Activated CD8-positive, alpha-beta T cell treated with anti-CD3 and anti-CD28 coated beads for 36 hours (primary cell): ENCODE results near the gene FAM110A. TPM values are rescaled to one million over a fixed set of nuclear protein-coding genes. Genes with fewer than 3 reads are reported as not detected.

ENCODE experiments used
- ATAC-seq: fragments of 200-7000 bp; cut with Tn5 transposase; one replicate; pipeline ENCODE4 v1.10.0; 2021; ENCODE audit warnings: mild to moderate bottlenecking, moderate library complexity
- CTCF ChIA-PET: fragments of 350-600 bp; sonication (Branson Sonifier 250); formaldehyde crosslinking; loops from one replicate; lab custom pipeline; 2021; ENCODE audit warnings: antibody characterized with exemption; lab: Charles Lee
- POLR2A ChIA-PET: fragments of 350-600 bp; sonication (Branson Sonifier 250); formaldehyde crosslinking; loops from one replicate; lab custom pipeline; 2021; ENCODE audit warnings: antibody characterized with exemption; lab: Charles Lee
- DNase-seq: peaks from one replicate; pipeline ENCODE4 v3.0.0-alpha.2; 2020
- H3K27ac Mint-ChIP-seq: one replicate; pipeline ENCODE4 v1.8.0; 2021; ENCODE audit warnings: mild to moderate bottlenecking, mixed read lengths
- H3K27me3 Mint-ChIP-seq: one replicate; pipeline ENCODE4 v1.8.0; 2021; ENCODE audit warnings: mixed read lengths
- H3K36me3 Mint-ChIP-seq: one replicate; pipeline ENCODE4 v1.8.0; 2021; ENCODE audit warnings: low read depth, mixed read lengths
- H3K4me1 Mint-ChIP-seq: one replicate; pipeline ENCODE4 v1.8.0; 2021; ENCODE audit warnings: low read depth, mixed read lengths
- H3K4me3 Mint-ChIP-seq: one replicate; pipeline ENCODE4 v1.8.0; 2021; ENCODE audit warnings: mild to moderate bottlenecking, moderate library complexity, mixed read lengths
- H3K9me3 Mint-ChIP-seq: one replicate; pipeline ENCODE4 v1.8.0; 2021; ENCODE audit warnings: mixed read lengths
- CTCF ChIP-seq: fragments of 200-600 bp; IDR thresholded peaks from one replicate; pipeline ENCODE4 v1.8.0; 2022; ENCODE audit warnings: antibody characterized with exemption, mild to moderate bottlenecking
- intact Hi-C: fragments of 100-400 bp; cut with micrococcal nuclease; formaldehyde crosslinking; loops from one replicate; pipeline ENCODE4 v1.10.0; 2022
- total RNA-seq, 2 experiments: library from RNA; stranded (reverse); gene quantifications; one replicate each; pipeline ENCODE4 v1.2.3, GENCODE V29; 2021

Gene FAM110A
- total RNA-seq, 2 experiments from 2014 or later = 20.5 to 23.1 TPM

- Mint-ChIP-seq H3K27ac (no peak overlapping the region), H3K27me3 (no peaks in the 10 kb centered on the region), H3K9me3 (no peaks in the 10 kb centered on the region), H3K4me3 (no peak overlapping the region), H3K4me1 (peaks cover 39% of the 10 kb centered on the region), H3K36me3 (no peaks in the 10 kb centered on the region)
- ChIA-PET POLR2A (interaction anchor here (1.3 kb wide), 1 partner anchor 10 kb away, joined by 6 read pairs; no protein-coding TSS in a partner anchor), CTCF (no interaction called here)
- TF ChIP-seq CTCF = no peak
- DNase-seq = no peak
- intact Hi-C loops = no loop called here
- no peak for ATAC-seq
Observed at GRCh38 chr20:860891-861290, 27.4 kb downstream of the FAM110A start.

GRCh38 chr20:865440-865839 lies 31.9 kb downstream of the FAM110A start:
- POLR2A ChIA-PET = no interaction called here
- no peaks in the 10 kb centered on the region for H3K4me1 Mint-ChIP-seq

GRCh38 chr20:868279-868678 lies 34.8 kb downstream of the FAM110A start:
- Mint-ChIP-seq H3K27ac (no peak overlapping the region), H3K27me3 (no peaks in the 10 kb centered on the region), H3K4me1 (no peaks in the 10 kb centered on the region), H3K9me3 (no peaks in the 10 kb centered on the region), H3K4me3 (no peak overlapping the region), H3K36me3 (no peaks in the 10 kb centered on the region)
- ChIA-PET POLR2A (no interaction called here), CTCF (no interaction called here)
- TF ChIP-seq CTCF = no peak
- DNase-seq (no peak), ATAC-seq (no peak)
- intact Hi-C loops = no loop called here

More at GRCh38 chr20:865440-865839, 31.9 kb downstream of the FAM110A start:
- TF ChIP-seq CTCF = no peak
- no peaks in the 10 kb centered on the region for H3K9me3 Mint-ChIP-seq
- H3K4me3 Mint-ChIP-seq = no peak overlapping the region
- no peak for ATAC-seq
- intact Hi-C loops = no loop called here
- H3K36me3 Mint-ChIP-seq = no peaks in the 10 kb centered on the region
- no peak overlapping the region for H3K27ac Mint-ChIP-seq
- CTCF ChIA-PET = no interaction called here
- DNase-seq = no peak
- no peaks in the 10 kb centered on the region for H3K27me3 Mint-ChIP-seq

- no peaks in the 10 kb centered on the region for H3K36me3 Mint-ChIP-seq
- ChIA-PET POLR2A (no interaction called here), CTCF (no interaction called here)
- DNase-seq (no peak), ATAC-seq (no peak)
- TF ChIP-seq CTCF = no peak
- H3K27ac Mint-ChIP-seq = no peak overlapping the region
- no peaks in the 10 kb centered on the region for H3K9me3 Mint-ChIP-seq
- intact Hi-C loops = no loop called here
- H3K27me3 Mint-ChIP-seq = no peaks in the 10 kb centered on the region
- no peak overlapping the region for H3K4me3 Mint-ChIP-seq
- H3K4me1 Mint-ChIP-seq = no peaks in the 10 kb centered on the region
Observed at GRCh38 chr20:869606-870005, 36.1 kb downstream of the FAM110A start.

GRCh38 chr20:870758-871157 lies 37.2 kb downstream of the FAM110A start:
- ATAC-seq = no peak
- Mint-ChIP-seq H3K4me1 (no peaks in the 10 kb centered on the region), H3K27ac (no peak overlapping the region), H3K4me3 (no peak overlapping the region), H3K36me3 (no peaks in the 10 kb centered on the region), H3K9me3 (no peaks in the 10 kb centered on the region), H3K27me3 (no peaks in the 10 kb centered on the region)
- intact Hi-C loops = no loop called here
- no peak for TF ChIP-seq CTCF
- DNase-seq = no peak
- ChIA-PET CTCF (no interaction called here), POLR2A (no interaction called here)
